Mesenchymal stem cell (in vitro differentiated cells and primary cell): ENCODE results near the gene CLMN.

Source experiments
- DNase-seq: peaks from one replicate; pipeline ENCODE4 v3.0.0-alpha.2; 2013
- H2AFZ ChIP-seq: one replicate; pipeline ENCODE4 v1.6.1; 2013; ENCODE audit warnings: low read depth, mild to moderate bottlenecking, control low read depth, inconsistent platforms, low read length, moderate library complexity
- H2AK5ac ChIP-seq: 2 replicates; pipeline ENCODE4 v1.6.1; 2013; ENCODE audit warnings: low read length, moderate library complexity, mild to moderate bottlenecking, inconsistent platforms; ENCODE audit not compliant: severe bottlenecking
- H2BK120ac ChIP-seq: one replicate; pipeline ENCODE4 v1.6.1; 2013; ENCODE audit warnings: low read depth, mild to moderate bottlenecking, inconsistent platforms, low read length, moderate library complexity
- H2BK12ac ChIP-seq, 2 experiments: one replicate each; pipeline ENCODE4 v1.6.1; 2013; ENCODE audit warnings: inconsistent platforms in 2 of 2, low read length in 2 of 2, mild to moderate bottlenecking in 2 of 2, moderate library complexity in 2 of 2, control low read depth in 1 of 2
- H2BK15ac ChIP-seq: one replicate; pipeline ENCODE4 v1.6.1; 2013; ENCODE audit warnings: mild to moderate bottlenecking, low read depth, inconsistent platforms; ENCODE audit not compliant: poor library complexity, severe bottlenecking
- H2BK5ac ChIP-seq: 2 replicates; pipeline ENCODE4 v1.6.1; 2013; ENCODE audit warnings: low read depth, mild to moderate bottlenecking, low read length, control low read depth, inconsistent platforms; ENCODE audit not compliant: poor library complexity, severe bottlenecking
- H3K14ac ChIP-seq, 2 experiments: one replicate each; pipeline ENCODE4 v1.6.1; 2013; ENCODE audit warnings: inconsistent platforms in 2 of 2, low read length in 2 of 2, control low read depth in 1 of 2, mild to moderate bottlenecking in 1 of 2, moderate library complexity in 1 of 2
- H3K18ac ChIP-seq, 2 experiments: one replicate each; pipeline ENCODE4 v1.6.1; 2013; ENCODE audit warnings: inconsistent platforms in 2 of 2, low read length in 2 of 2, control low read depth in 1 of 2, low read depth in 1 of 2, mild to moderate bottlenecking in 1 of 2
- H3K23ac ChIP-seq, 2 experiments: one replicate each; pipeline ENCODE4 v1.6.1; 2013; ENCODE audit warnings: inconsistent platforms in 2 of 2, low read length in 2 of 2, mild to moderate bottlenecking in 2 of 2, moderate library complexity in 2 of 2, control low read depth in 1 of 2
- H3K27ac ChIP-seq: 2 replicates; pipeline ENCODE4 v1.5.1; 2013; ENCODE audit warnings: mild to moderate bottlenecking, moderate library complexity, low read length, control low read depth, inconsistent platforms; ENCODE audit not compliant: poor library complexity, severe bottlenecking
- H3K27me3 ChIP-seq, 2 experiments: 2 replicates each; pipeline versions ENCODE4 v1.6.1 to v1.7.0; 2013; ENCODE audit warnings: low read length in 2 of 2, mild to moderate bottlenecking in 2 of 2, moderate library complexity in 2 of 2, control low read depth in 1 of 2, inconsistent platforms in 1 of 2; ENCODE audit not compliant: control insufficient read depth in 1 of 2, insufficient read depth in 1 of 2
- H3K36me3 ChIP-seq, 2 experiments: 2 replicates each; pipeline versions ENCODE4 v1.6.1 to v1.7.0; 2013; ENCODE audit warnings: low read length in 2 of 2, control low read depth in 1 of 2, inconsistent platforms in 1 of 2, low read depth in 1 of 2, mild to moderate bottlenecking in 1 of 2; ENCODE audit not compliant: insufficient read depth in 2 of 2, control insufficient read depth in 1 of 2
- H3K4ac ChIP-seq, 2 experiments: one replicate each; pipeline ENCODE4 v1.6.1; 2013; ENCODE audit warnings: inconsistent platforms in 2 of 2, low read length in 2 of 2, mild to moderate bottlenecking in 2 of 2, moderate library complexity in 2 of 2, control low read depth in 1 of 2, low read depth in 1 of 2
- H3K4me1 ChIP-seq: 2 replicates; pipeline ENCODE4 v1.6.1; 2013; ENCODE audit warnings: low read depth, low read length, control low read depth; ENCODE audit not compliant: control insufficient read depth, insufficient read depth
- H3K4me2 ChIP-seq: 2 replicates; pipeline ENCODE4 v1.6.1; 2013; ENCODE audit warnings: low read length, mild to moderate bottlenecking, inconsistent platforms; ENCODE audit not compliant: poor library complexity, severe bottlenecking
- H3K4me3 ChIP-seq, 2 experiments: 2 replicates each; pipeline versions ENCODE4 v1.5.1 to v1.7.0; 2013; ENCODE audit warnings: low read length in 2 of 2, mild to moderate bottlenecking in 2 of 2, control low read depth in 1 of 2, low read depth in 1 of 2; ENCODE audit not compliant: insufficient read depth in 1 of 2
- H3K79me1 ChIP-seq: replicated peaks from 2 replicates; pipeline ENCODE4 v1.6.1; 2013; ENCODE audit warnings: mild to moderate bottlenecking, control low read depth, low read length, inconsistent platforms; ENCODE audit not compliant: poor library complexity, severe bottlenecking
- H3K9ac ChIP-seq: 2 replicates; pipeline ENCODE4 v1.7.0; 2013; ENCODE audit warnings: mild to moderate bottlenecking, low read length, moderate library complexity
- H3K9me3 ChIP-seq: 2 replicates; pipeline ENCODE4 v1.7.0; 2013; ENCODE audit warnings: mild to moderate bottlenecking, low read length; ENCODE audit not compliant: control insufficient read depth
- H4K8ac ChIP-seq: one replicate; pipeline ENCODE4 v1.6.1; 2013; ENCODE audit warnings: inconsistent platforms, mild to moderate bottlenecking, low read length, moderate library complexity
- H4K91ac ChIP-seq: one replicate; pipeline ENCODE4 v1.6.1; 2013; ENCODE audit warnings: mild to moderate bottlenecking, low read length, inconsistent platforms
- WGBS: methylation state at CpG from one replicate; pipeline ENCODE4 v1.1.7; 2013; ENCODE audit warnings: mixed read lengths; 5-methylcytosine and 5-hydroxymethylcytosine counted together

The CLMN gene

GRCh38 chr14:95234426-95234825 is 85.3 kb downstream of the CLMN start:
- H3K9me3 ChIP-seq, result no peaks in the 10 kb centered on the region
- H3K4ac ChIP-seq, result no peak overlapping the region
- no peak overlapping the region for H3K18ac ChIP-seq
- H3K23ac ChIP-seq, result no peak overlapping the region
- H3K4me2 ChIP-seq, result no peak overlapping the region
- H2BK5ac ChIP-seq, result no peak overlapping the region
- no peak overlapping the region for H2BK120ac ChIP-seq
- peaks cover 43% of the 10 kb centered on the region for H3K4me1 ChIP-seq
- no peak for DNase-seq
- peaks cover 0 to 6% of the 10 kb centered on the region in 2 experiments for H3K36me3 ChIP-seq
- peaks cover 70% of the 10 kb centered on the region for H3K79me1 ChIP-seq
- H2AK5ac ChIP-seq, result peak overlapping the region; percentile 51
- no peak overlapping the region for H3K14ac ChIP-seq
- H2AFZ ChIP-seq, result no peak overlapping the region
- no peak overlapping the region for H2BK12ac ChIP-seq
- H3K9ac ChIP-seq, result no peak overlapping the region
- H4K8ac ChIP-seq, result no peak overlapping the region
- H4K91ac ChIP-seq, result peak overlapping the region; percentile 54
- H3K27me3 ChIP-seq, result peaks cover 0 to 24% of the 10 kb centered on the region in 2 experiments
- 66% methylated on average over 7 of the region's 8 CpGs for WGBS
- no peak overlapping the region for H3K4me3 ChIP-seq
- H3K27ac ChIP-seq, result no peak overlapping the region
- no peak overlapping the region for H2BK15ac ChIP-seq

- no peak overlapping the region for H4K8ac ChIP-seq
- H3K4ac ChIP-seq, result no peak overlapping the region
- no peak overlapping the region for H3K18ac ChIP-seq
- DNase-seq, result no peak
- peak overlapping the region; percentile 73 for H2AK5ac ChIP-seq
- 95% methylated on average over 9 of the region's 9 CpGs for WGBS
- H3K9me3 ChIP-seq, result no peaks in the 10 kb centered on the region
- H3K4me3 ChIP-seq, result no peak overlapping the region
- no peak overlapping the region for H3K27ac ChIP-seq
- no peak overlapping the region for H3K9ac ChIP-seq
- H3K4me1 ChIP-seq, result peaks cover 46% of the 10 kb centered on the region
- H3K23ac ChIP-seq, result no peak overlapping the region
- H3K36me3 ChIP-seq, result peaks cover 0 to 6% of the 10 kb centered on the region in 2 experiments
- peaks cover 0 to 30% of the 10 kb centered on the region in 2 experiments for H3K27me3 ChIP-seq
- no peak overlapping the region for H2BK120ac ChIP-seq
- peaks cover 68% of the 10 kb centered on the region for H3K79me1 ChIP-seq
- no peak overlapping the region for H2AFZ ChIP-seq
- no peak overlapping the region for H3K4me2 ChIP-seq
- H2BK12ac ChIP-seq, result no peak overlapping the region
- no peak overlapping the region for H2BK5ac ChIP-seq
- no peak overlapping the region for H2BK15ac ChIP-seq
- H3K14ac ChIP-seq, result no peak overlapping the region
- no peak overlapping the region for H4K91ac ChIP-seq
These were observed 85.9 kb downstream of the CLMN start for GRCh38 chr14:95233702-95234241.

- Histone ChIP-seq H2BK15ac (no peak overlapping the region), H3K9me3 (no peaks in the 10 kb centered on the region), H3K4me3 (no peak overlapping the region), H3K27me3 (peaks cover 0 to 30% of the 10 kb centered on the region in 2 experiments), H3K14ac (no peak overlapping the region), H2AFZ (no peak overlapping the region), H2BK120ac (no peak overlapping the region), H4K91ac (no peak overlapping the region), H3K9ac (no peak overlapping the region), H4K8ac (no peak overlapping the region), H3K4me2 (no peak overlapping the region), H2AK5ac (no peak overlapping the region), H3K79me1 (peaks cover 63% of the 10 kb centered on the region), H3K23ac (no peak overlapping the region), H2BK5ac (no peak overlapping the region), H3K27ac (no peak overlapping the region), H3K18ac (no peak overlapping the region), H3K4me1 (peaks cover 49% of the 10 kb centered on the region), H2BK12ac (no peak overlapping the region), H3K4ac (no peak overlapping the region), H3K36me3 (peaks cover 0 to 6% of the 10 kb centered on the region in 2 experiments)
- WGBS, result 76% methylated on average over 3 of the region's 3 CpGs
- no peak for DNase-seq
These were observed 86.7 kb downstream of the CLMN start for GRCh38 chr14:95232894-95233584.

GRCh38 chr14:95231966-95232633 is 87.6 kb downstream of the CLMN start:
- Histone ChIP-seq H3K27me3 (peaks cover 0 to 20% of the 10 kb centered on the region in 2 experiments), H4K91ac (no peak overlapping the region), H3K27ac (no peak overlapping the region), H3K14ac (no peak overlapping the region), H3K18ac (no peak overlapping the region), H3K36me3 (peaks cover 0 to 6% of the 10 kb centered on the region in 2 experiments), H2AK5ac (peak overlapping the region; percentile 93), H2BK15ac (no peak overlapping the region), H3K4me2 (no peak overlapping the region), H3K9ac (no peak overlapping the region), H2AFZ (no peak overlapping the region), H3K9me3 (no peaks in the 10 kb centered on the region), H3K79me1 (peaks cover 54% of the 10 kb centered on the region), H2BK5ac (no peak overlapping the region), H3K23ac (no peak overlapping the region), H3K4ac (no peak overlapping the region), H2BK120ac (no peak overlapping the region), H2BK12ac (no peak overlapping the region), H3K4me1 (peaks cover 43% of the 10 kb centered on the region), H3K4me3 (peak overlapping the region in 1 of 2 experiments; percentile 1), H4K8ac (no peak overlapping the region)
- 86% methylated on average over 11 of the region's 12 CpGs for WGBS
- DNase-seq, result no peak
